ENCODE measurements around the gene MTURN. TPM values are rescaled to one million over a fixed set of nuclear protein-coding genes. Genes with fewer than 3 reads are reported as not detected.

The MTURN gene
- polyA plus RNA-seq, 3 donors, result 5.9 to 7.9 (median 7.5) TPM

DNA sequence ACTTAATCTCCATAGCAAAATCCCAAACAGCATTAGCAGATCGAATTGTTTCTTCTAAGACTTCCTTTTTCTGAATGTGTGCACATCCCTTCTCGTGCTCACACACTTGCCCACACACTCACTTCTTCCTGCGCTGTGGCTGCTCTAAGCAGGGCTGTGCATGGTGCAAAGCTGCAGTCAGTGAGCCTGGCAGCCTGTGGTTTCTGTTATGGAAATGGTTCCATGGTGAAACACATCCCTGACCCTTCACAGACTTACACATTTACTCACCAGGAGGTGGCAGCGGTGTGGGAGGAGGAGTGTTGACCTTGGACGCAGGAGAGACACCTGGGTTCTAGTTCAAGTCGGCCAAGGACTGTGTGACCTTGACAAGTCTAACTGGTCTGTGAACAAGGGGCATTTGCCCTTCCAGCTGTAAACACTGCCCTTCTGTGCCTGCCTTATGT is 24.9 kb downstream of the MTURN start:
- WGBS (ENCODE audit: insufficient coverage), result 0% methylated on average over 4 of the region's 6 CpGs
- H3K4me3 Mint-ChIP-seq, result peak overlapping the region; percentile 41 to 77
- peaks cover 0 to 1% (median 0%) of the 10 kb centered on the region in 3 donors for H3K27me3 Mint-ChIP-seq (ENCODE audit: low read depth in 3 of 3)
- peak overlapping the region; percentile 6 for H2AFZ ChIP-seq (ENCODE audit: insufficient read depth, low read depth, low read length, poor library complexity, severe bottlenecking)
- peak; percentile 75 to 83 (median 80) for DNase-seq
- peak overlapping the region in 1 of 3 experiments; percentile 29 for H3K4me3 ChIP-seq (replicated peaks in 1 of 3; ENCODE audit: low read depth in 2 of 3, low read length in 3 of 3)
- no peak overlapping the region for H3K9ac ChIP-seq (ENCODE audit: insufficient read depth, low read length, poor library complexity, severe bottlenecking)
- no peaks in the 10 kb centered on the region for H3K36me3 ChIP-seq (replicated peaks in 1 of 2; ENCODE audit: control insufficient read depth in 1 of 2, insufficient read depth in 2 of 2, low read length in 2 of 2)
- no peaks in the 10 kb centered on the region for H3K79me2 ChIP-seq (ENCODE audit: insufficient read depth, low read length)
- no peaks in the 10 kb centered on the region for H3K9me3 Mint-ChIP-seq
- no peaks in the 10 kb centered on the region for H4K20me1 ChIP-seq (ENCODE audit: insufficient read depth, low read length)
- intact Hi-C loops (cut with micrococcal nuclease), result loop anchor here (5.0 to 10.0 kb wide), 5 partner anchors 65 to 265 kb away; partner anchors contain the start of gene ZNRF2 (in 1 of the 2)
- peaks cover 49% of the 10 kb centered on the region in 2 donors for H3K4me1 ChIP-seq (ENCODE audit: control insufficient read depth in 1 of 2, insufficient read depth in 2 of 2, low read length in 2 of 2)
- H3K36me3 Mint-ChIP-seq, result peaks cover 0 to 3% of the 10 kb centered on the region in 2 donors
- H3K27me3 ChIP-seq (ENCODE audit: control insufficient read depth in 2 of 2, insufficient read depth in 2 of 2, low read length in 2 of 2), result no peaks in the 10 kb centered on the region
- peak overlapping the region; percentile 2 to 82 (median 73) for H3K27ac Mint-ChIP-seq
- no peaks in the 10 kb centered on the region for H3K9me3 ChIP-seq (replicated peaks in 1 of 2; ENCODE audit: control insufficient read depth in 1 of 2, insufficient read depth in 1 of 2, low read length in 2 of 2)
- TF ChIP-seq, protein P1, sequence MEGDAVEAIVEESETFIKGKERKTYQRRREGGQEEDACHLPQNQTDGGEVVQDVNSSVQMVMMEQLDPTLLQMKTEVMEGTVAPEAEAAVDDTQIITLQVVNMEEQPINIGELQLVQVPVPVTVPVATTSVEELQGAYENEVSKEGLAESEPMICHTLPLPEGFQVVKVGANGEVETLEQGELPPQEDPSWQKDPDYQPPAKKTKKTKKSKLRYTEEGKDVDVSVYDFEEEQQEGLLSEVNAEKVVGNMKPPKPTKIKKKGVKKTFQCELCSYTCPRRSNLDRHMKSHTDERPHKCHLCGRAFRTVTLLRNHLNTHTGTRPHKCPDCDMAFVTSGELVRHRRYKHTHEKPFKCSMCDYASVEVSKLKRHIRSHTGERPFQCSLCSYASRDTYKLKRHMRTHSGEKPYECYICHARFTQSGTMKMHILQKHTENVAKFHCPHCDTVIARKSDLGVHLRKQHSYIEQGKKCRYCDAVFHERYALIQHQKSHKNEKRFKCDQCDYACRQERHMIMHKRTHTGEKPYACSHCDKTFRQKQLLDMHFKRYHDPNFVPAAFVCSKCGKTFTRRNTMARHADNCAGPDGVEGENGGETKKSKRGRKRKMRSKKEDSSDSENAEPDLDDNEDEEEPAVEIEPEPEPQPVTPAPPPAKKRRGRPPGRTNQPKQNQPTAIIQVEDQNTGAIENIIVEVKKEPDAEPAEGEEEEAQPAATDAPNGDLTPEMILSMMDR (IDR thresholded peaks at IDR 0.05), result no peak
- H3K4me1 Mint-ChIP-seq, result peaks cover 68% of the 10 kb centered on the region
- peak overlapping the region; percentile 29 for H3K4me2 ChIP-seq (replicated peaks; ENCODE audit: extremely low read depth, low read length, poor library complexity, severe bottlenecking)
- H3K27ac ChIP-seq (ENCODE audit: low read depth in 1 of 2, low read length in 2 of 2), result peak overlapping the region; percentile 61 to 68

DNA sequence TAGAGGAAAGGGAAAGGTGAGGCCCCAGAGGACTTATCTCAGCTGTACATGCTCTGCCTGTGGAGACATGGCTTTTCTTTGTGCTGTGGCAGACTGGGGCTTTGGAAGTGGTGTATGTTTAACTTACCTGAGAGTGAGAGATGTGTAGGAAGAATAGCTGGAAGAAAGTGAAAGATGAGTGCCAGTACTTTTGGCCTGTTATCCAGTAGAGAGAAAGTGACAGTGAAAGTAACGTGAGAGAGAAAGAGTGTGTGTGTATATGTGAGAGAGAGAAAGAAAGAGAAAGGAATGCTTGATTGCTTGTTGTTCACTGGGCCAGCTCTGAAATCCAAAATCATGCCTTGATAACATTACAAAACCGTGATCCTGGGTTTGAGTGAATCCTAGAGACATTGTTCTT is 25.5 kb downstream of the MTURN start:
- Mint-ChIP-seq H3K36me3 (peaks cover 0 to 3% of the 10 kb centered on the region in 2 donors), H3K4me3 (no peak overlapping the region), H3K27me3 (ENCODE audit: low read depth in 3 of 3) (peaks cover 0 to 1% (median 0%) of the 10 kb centered on the region in 3 donors), H3K9me3 (no peaks in the 10 kb centered on the region), H3K4me1 (peaks cover 73% of the 10 kb centered on the region), H3K27ac (peak overlapping the region; percentile 2 to 82 (median 73))
- H3K79me2 ChIP-seq (ENCODE audit: insufficient read depth, low read length), result no peaks in the 10 kb centered on the region
- intact Hi-C loops (cut with micrococcal nuclease), result loop anchor here (5.0 to 10.0 kb wide), 4 partner anchors 64 to 264 kb away; partner anchors contain the start of gene ZNRF2 (in 1 of the 2)
- DNase-seq, result no peak
- WGBS (ENCODE audit: insufficient coverage), result 64% methylated on average over 2 of the region's 2 CpGs
- no peak overlapping the region for H3K9ac ChIP-seq (ENCODE audit: insufficient read depth, low read length, poor library complexity, severe bottlenecking)
- TF ChIP-seq, protein P1 (IDR thresholded peaks at IDR 0.05), result no peak
- peak overlapping the region; percentile 6 for H2AFZ ChIP-seq (ENCODE audit: insufficient read depth, low read depth, low read length, poor library complexity, severe bottlenecking)
- peak overlapping the region; percentile 61 to 68 for H3K27ac ChIP-seq (ENCODE audit: low read depth in 1 of 2, low read length in 2 of 2)
- no peaks in the 10 kb centered on the region for H3K36me3 ChIP-seq (replicated peaks in 1 of 2; ENCODE audit: control insufficient read depth in 1 of 2, insufficient read depth in 2 of 2, low read length in 2 of 2)
- H4K20me1 ChIP-seq (ENCODE audit: insufficient read depth, low read length), result no peaks in the 10 kb centered on the region
- no peaks in the 10 kb centered on the region for H3K27me3 ChIP-seq (ENCODE audit: control insufficient read depth in 2 of 2, insufficient read depth in 2 of 2, low read length in 2 of 2)
- no peaks in the 10 kb centered on the region for H3K9me3 ChIP-seq (replicated peaks in 1 of 2; ENCODE audit: control insufficient read depth in 1 of 2, insufficient read depth in 1 of 2, low read length in 2 of 2)
- H3K4me2 ChIP-seq (replicated peaks; ENCODE audit: extremely low read depth, low read length, poor library complexity, severe bottlenecking), result no peak overlapping the region
- no peak overlapping the region for H3K4me3 ChIP-seq (replicated peaks in 1 of 3; ENCODE audit: low read depth in 2 of 3, low read length in 3 of 3)
- H3K4me1 ChIP-seq (ENCODE audit: control insufficient read depth in 1 of 2, insufficient read depth in 2 of 2, low read length in 2 of 2), result peaks cover 55% of the 10 kb centered on the region in 2 donors

Measured in CD14-positive monocyte (primary cell).